GM19452 (cell line): Measurements from ENCODE around the gene HIVEP2.
"Not testable (repeated sequence)": the region's sequence is repeated elsewhere in the genome, so short reads cannot be mapped to it uniquely, and the experiment has no call there.

Experiments
- ATAC-seq: cut with Tn5 transposase; IDR thresholded peaks from one replicate; pipeline ENCODE4 v1.9.1; 2021; ENCODE audit not compliant: unreplicated experiment

HIVEP2 gene, protein sequence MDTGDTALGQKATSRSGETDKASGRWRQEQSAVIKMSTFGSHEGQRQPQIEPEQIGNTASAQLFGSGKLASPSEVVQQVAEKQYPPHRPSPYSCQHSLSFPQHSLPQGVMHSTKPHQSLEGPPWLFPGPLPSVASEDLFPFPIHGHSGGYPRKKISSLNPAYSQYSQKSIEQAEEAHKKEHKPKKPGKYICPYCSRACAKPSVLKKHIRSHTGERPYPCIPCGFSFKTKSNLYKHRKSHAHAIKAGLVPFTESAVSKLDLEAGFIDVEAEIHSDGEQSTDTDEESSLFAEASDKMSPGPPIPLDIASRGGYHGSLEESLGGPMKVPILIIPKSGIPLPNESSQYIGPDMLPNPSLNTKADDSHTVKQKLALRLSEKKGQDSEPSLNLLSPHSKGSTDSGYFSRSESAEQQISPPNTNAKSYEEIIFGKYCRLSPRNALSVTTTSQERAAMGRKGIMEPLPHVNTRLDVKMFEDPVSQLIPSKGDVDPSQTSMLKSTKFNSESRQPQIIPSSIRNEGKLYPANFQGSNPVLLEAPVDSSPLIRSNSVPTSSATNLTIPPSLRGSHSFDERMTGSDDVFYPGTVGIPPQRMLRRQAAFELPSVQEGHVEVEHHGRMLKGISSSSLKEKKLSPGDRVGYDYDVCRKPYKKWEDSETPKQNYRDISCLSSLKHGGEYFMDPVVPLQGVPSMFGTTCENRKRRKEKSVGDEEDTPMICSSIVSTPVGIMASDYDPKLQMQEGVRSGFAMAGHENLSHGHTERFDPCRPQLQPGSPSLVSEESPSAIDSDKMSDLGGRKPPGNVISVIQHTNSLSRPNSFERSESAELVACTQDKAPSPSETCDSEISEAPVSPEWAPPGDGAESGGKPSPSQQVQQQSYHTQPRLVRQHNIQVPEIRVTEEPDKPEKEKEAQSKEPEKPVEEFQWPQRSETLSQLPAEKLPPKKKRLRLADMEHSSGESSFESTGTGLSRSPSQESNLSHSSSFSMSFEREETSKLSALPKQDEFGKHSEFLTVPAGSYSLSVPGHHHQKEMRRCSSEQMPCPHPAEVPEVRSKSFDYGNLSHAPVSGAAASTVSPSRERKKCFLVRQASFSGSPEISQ (N-terminal part only)

DNA sequence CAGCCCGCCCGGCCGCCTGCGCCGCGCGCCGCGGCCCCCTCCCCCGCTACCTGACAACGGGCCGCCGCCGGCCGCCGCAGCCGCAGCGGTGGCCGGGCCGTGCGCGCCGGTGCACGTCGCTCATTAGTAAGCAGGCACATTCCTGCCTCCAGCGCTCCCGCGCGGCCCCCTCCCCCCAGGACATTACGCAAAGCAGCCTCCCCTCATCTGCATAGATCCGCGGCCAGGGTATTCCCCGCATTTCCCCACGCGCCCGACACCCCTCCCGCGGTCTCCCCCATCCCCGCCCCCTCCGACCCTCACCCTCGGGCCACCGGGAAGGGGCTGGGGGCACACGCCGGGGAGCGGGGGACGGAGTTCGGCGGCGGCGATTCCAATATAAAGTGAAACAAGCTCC, at the start of gene HIVEP2:
Gene HIVEP2, minus strand, starts transcription at position 128 of the 397 bp plus-strand sequence. CDS start 170,438 bp downstream, outside the sequence.
- ATAC-seq = no peak

DNA sequence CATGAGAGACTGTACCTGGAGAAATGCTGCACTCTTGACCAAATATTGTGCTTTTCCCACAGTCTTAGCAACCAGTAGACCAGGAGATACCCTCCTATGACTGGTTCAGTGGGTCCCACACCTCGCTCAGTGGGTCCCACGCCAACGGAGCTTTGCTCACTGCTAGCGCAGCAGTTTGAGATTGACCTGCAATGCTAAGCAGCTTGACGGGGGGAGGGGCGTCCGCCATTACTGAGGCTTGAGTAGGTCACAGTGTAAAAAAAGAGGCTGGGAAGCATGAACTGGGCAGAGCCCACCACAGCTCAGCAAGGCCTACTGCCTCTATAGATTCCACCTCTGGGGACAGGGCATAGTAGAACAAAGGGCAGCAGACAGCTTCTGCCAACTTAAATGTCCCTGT, 49.0 kb upstream of the HIVEP2 start:
- no peak for ATAC-seq

DNA sequence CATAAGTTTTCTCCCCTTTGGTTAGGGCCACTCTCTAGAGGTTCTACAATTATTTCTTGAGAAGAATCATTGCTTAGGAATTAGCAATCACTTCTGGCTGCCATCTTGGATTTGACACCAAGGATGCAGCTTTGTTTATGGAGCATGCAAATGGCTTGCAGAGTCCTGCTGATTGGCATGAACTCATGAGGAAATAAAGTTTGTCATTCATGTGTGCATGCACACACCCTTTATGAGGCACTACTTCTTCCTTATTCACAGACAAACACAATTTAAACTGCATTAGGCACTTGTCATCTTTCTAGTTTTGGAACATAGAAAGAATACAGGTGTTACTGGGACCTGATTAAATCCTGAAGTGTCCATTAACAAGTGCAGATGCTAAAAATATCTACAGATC, 42.5 kb upstream of the HIVEP2 start:
- ATAC-seq = no peak

DNA sequence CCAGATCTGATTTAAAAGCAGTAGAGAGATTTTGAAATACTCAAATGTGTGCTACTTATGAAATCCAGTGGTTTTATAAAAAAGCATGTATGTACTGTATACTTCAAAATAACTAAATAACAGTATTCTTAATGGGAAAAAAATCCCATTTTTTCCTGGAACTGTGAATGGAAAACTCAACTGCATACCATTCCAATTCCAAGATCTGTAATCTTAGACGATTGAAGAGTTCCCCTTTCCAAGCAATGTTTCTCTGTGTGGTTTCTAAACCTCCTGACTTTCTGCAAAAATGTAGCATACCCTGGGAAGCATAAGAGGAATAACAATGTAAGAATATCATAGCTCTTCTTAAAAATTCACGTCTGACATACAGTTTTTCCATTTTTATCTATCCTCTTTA, 40.3 kb upstream of the HIVEP2 start:
- no peak for ATAC-seq

DNA sequence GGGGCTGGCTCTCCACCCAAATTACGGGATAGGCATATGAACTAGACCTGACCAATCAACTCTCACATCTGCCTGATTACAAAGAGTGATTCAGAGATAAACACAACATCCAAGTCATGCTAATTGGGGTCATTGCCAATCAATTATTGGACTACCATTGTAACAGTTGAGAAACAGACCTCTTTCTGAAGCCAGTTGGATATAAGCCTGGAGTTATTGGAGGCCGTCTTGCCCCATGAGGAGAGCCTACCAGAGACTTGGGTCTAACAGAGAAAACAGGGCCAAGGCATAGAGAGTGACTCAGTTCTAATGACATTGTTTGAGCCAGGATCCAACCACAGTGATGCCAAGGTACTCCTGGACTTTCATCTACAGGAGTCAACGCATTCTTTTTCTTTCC, 39.4 kb upstream of the HIVEP2 start:
- ATAC-seq = no peak

DNA sequence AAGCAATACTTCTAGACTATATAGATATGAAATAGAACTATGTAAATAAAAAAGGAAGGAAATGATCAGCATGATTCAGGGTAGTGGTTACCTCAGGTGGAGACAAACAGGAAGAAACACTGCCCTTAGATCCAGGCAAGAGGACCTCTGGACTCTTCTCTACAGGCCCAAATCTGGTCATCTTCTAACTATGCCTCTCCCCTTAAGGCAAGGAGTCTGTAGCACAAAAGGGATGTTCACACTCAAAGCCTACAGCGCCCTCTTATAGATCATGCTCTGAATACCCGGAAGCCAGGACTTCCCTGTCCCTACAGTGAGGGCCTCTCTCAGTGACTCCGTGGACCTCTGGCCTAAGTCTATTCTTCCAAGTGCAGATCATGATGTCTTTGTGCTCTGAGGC, 30.4 kb upstream of the HIVEP2 start:
- ATAC-seq = no peak

DNA sequence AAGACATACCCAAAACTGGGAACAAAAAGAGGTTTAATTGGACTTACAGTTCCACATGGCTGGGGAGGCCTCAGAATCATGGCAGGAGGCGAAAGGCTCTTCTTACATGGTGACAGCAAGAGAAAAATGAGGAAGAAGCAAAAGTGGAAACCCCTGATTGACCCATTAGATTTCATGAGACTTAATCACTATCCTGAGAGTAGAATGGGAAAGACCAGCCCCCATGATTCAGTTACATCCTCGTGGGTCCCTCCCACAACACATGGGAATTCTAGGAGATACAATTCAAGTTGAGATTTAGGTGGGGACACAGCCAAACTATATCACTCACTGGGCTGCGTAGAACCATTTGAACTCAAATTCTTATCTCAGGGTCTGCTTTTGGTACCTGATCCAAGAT, 26.0 kb upstream of the HIVEP2 start:
- ATAC-seq = not testable (repeated sequence)

DNA sequence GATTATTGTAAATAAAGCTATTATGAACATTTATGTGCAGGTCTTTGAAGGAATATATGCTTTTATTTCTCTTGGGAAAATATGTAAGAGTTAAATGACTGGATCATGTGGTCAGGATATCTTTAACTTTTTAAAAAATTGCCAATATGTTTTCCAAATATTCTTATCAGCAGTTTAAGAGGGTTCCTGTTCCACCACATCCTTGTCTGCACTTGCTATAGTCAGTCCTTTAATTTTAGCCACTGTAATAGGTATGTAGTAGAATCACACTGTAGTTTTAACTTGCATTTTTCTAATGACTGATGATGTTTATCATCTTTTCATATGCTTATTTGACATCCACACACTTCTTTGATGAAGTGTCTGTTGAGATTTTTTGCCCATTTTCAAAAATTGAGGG, 23.6 kb upstream of the HIVEP2 start:
- ATAC-seq = no peak

DNA sequence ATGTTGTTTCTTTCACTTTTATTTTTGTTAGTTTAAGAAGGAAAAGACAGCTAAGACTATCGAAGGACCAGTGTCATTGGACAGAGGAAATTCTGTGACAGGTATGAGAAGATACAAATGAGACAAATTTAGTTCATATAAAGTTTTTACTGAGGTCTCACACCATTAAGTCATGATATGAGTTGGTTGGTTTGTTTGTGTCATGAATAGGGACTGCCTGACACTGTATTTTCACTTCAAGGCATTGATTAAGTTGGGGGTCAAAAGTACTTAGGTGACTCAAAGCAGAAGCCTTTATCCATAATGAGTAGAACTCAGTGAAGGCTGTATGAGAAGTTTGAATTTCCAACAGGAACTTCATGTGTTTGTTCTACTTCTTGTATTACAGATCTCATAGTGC, 21.3 kb upstream of the HIVEP2 start:
- ATAC-seq = no peak

DNA sequence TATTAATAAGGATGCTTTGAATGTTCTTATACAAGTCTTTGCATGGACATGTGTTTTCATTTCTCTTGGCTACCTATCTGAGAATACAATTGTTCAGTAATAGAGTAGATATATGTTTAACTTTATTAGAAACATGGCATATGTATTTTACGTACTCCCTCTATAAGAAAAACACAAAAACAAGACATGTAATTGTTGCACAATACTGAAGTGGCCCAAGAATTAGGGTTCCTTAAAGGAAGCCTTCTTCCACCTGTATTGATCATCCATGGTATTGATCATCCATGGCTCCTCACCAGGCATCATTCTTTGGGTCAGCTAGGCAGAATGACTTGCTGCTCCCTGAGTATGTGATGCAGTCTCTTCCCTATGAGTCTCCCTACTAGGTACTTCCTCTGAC, 20.2 kb upstream of the HIVEP2 start:
- no peak for ATAC-seq

DNA sequence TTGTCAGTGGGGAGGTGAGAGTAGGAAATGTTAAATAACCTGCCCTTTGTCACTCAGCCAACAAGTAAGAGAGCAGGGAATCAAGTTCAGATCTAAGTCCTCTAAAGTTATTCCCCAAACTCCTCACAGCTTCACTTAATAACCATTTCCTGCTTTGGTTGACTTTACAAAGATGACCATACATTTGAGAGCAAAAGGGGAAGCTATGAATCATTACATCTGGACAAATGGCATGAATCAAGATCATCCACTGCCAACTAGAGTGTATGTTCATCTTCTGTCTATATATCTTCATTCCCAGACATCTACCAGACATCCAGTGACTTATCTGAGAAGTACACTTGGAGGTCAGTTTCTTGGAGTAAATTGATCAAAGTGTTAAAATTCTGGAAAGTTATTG, 15.1 kb upstream of the HIVEP2 start:
- no peak for ATAC-seq

DNA sequence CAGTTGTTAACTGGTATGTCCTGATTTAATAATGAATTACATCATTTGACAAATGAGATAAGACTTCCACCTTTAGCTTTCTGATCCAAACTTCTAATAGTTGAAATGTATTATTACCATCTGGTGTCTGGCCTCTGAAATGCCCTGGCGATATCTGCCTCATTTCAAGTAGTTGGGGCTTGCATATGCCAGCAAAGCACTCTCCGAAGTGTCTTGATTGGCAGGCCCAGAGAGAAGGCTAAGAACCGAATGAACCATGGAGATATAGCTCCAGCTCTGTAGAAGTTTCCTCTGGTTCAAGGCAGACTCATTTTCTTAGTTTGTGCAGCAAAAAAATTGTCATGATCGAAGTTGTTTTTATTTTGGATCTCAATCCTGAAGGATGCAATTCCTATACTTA, 13.4 kb upstream of the HIVEP2 start:
- ATAC-seq = no peak

DNA sequence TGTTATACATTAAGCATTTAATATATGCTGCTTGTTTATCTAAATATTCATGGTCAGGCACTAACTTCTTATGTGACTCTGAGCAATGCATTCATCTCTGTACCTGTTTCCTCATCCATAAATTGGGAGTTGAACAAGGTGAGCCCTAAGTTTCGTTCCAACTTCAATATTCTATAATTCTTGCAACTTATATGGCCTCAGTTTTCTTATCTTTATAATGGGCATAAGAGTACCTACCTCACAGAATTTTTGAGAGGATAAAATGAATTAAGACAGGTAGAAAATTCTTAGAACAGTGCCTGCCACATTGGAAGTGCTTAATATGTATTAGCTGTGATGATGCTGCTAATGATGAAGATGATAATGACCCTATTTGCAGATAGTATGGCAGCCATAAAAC, 11.8 kb upstream of the HIVEP2 start:
- ATAC-seq = no peak

DNA sequence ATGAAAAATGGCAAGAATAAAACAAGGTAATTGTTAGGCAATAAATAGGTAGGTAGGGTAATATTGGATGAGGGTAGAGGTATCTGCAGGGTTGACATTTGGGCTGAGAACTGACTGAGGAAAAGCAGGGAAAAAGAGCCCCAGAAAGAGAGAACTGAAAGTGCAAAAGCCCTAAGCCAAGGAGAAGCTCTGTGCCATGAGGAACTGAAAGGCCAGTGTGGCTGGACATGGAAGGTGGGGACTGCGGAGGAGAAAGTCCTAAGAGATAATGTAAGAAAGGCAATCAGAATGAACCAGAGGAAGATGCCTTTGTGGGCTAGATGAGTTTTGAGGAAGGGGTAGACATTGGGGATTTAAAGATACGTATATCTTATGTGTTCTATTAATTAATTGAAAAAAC, 9.9 kb upstream of the HIVEP2 start:
- no peak for ATAC-seq

DNA sequence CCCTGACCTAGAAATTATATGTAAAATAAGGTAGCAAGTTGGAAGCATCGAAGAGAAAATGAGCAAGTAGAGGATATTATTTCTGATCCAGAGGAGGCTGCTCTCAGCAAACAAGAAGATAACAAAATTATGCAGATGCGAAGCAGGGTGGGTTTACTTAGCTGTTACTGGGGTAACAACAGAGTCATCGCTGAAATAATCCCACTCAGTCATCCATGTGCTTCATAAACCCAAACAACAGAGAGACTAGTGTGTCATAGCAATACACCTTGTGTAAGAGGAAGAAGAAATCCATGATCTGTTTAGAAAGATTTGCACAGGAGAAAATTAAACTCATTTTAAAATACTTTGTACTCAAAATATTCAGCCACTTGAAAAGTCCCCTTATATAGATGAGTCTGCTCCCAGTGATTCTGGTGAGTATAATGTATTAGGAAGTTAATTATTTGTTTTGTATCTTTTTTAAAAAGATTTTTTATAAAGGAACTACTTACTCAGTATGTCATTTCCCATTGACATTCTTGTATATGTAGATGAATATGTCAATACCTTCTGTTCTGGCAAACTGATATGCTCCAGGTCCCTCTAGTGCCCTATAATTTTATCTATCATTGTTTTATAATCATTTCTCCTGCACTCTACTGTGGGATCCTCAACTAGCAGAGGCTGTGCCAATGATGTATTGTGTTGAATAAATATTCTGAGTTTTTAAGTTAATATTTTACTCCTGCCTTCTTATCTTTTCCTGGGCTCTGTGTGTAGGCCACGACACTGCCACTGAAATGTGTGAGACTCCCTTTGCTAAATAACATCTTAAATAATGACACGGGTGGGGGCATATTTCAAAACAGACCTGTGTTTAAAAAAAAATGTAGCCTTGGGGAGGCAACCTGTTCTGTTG, 8.6 kb upstream of the HIVEP2 start:
- no peak for ATAC-seq

DNA sequence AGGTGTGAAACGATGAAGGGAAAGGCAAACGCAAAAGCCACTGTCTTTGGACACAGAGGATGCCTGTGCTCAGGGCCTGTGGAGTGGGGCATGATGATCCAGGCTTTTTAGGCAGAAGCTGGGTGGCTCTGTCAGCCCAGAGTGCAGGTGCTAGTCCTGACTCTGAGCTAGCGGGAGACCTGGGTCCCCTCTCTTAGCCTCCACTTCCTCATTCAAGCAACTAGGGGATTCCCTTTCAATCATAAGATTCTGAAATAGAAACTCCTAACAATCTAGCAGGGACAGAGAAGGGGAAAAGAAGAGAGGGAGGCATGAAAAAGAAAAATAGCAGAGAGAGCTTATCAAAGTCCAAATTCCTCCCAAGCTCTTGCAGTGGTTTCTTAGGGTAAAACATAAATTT, 7.6 kb upstream of the HIVEP2 start:
- ATAC-seq = peak; percentile 48

DNA sequence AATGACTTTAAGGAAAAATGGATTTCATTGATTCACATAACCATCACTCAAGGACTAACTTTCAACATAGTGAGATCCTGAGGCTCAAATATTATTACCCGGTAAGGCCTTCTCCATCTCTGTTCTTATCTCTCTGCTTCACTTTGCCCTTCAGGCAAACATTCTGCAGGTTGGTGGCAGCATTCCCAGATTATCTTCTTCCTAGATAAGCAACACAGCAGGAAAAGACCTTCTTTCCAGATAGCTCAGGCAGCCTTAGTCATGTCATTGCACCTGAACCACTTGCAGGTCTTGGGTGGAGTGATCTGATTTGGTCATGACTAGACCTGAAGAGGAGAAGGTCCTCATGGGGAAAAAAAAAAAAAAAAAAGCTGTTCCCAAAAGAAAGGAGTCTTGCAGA, 5.3 kb upstream of the HIVEP2 start:
- no peak for ATAC-seq

DNA sequence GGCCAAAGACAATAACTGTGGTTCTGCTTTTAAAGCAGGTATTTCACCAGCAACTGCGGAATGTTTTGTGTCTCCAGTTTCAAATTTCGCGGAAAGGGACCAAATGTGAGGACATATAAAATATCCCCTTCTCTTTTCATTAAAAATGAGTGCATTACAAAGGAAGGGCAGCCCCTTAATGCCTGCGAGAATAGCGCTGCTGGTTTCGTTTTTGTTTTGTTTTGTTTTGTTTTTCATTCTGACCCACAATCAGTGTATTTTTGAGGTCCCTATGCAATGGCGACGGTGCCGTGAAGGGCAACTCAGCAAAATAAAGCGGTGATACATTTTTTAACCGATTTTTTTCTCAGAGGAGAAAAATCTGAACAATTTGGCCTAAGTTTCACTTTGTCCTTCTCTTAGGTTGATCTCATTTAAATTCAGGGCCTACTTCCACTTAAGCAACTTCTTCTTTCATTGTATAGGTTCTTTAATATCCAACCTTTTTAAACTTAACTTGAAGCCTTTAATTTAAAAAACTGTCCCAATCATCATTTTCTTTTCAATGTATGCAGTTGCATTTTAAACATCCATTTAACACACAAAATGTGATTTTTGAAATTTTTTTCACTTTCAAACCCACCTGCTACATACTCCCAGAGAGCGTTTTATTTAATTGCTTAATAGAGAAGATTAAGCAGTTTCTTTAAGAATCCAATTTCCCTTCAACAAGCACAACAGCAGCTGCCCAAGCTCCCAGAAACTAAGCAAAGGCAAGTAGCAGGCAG, 2.9 kb upstream of the HIVEP2 start:
- ATAC-seq = peak; percentile 32

DNA sequence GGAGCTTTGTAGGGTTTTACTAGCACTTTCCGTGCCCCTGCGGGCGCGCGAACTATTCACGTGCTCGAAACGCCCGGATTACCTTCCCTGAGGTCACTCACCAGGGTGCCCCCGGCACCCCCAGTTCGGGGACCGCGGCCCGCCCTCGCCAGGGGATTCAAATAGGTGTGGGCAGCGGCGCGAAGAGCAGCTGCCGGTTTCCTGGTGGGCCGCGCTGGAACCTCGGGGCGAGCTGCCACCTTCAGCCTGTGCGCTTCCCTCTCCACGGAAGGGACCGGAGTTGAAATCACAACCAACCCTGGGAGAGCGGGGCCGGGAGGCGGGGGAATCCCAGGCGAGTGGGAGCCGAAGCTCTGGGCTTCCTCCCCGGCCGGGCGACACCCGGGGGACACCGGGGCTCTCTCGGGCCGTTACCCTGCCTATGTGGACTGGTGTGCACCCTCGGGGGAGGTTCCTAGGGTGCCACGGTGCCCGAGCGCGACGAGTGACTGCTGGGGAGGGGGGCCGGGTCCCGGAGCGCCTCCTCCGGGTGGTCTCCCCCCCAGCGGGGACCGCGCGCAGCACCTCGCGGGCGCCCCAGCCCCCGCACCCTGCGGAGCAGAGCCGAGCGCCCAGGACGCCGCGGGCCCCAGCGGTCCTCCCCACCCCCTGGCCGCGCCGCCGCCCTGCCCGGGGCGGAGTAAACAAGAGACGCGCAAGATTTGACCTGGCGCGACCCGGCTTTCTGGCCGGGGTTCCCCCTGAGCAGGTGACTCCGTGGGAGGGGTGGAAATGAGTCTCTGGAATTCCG, 2.1 kb upstream of the HIVEP2 start:
- ATAC-seq = peak; percentile 54
